HCT116 (cell line): ENCODE data around the gene LENG9. TPM values are rescaled to one million over a fixed set of nuclear protein-coding genes. Genes with fewer than 3 reads are reported as not detected.

Experiments
- ATAC-seq: fragments of 200-7000 bp; cut with Tn5 transposase; 2 replicates; pipeline ENCODE4 v1.9.1; 2020; ENCODE audit warnings: mild to moderate bottlenecking, moderate library complexity
- BruUV-seq: library from RNA; stranded (reverse); fragments of 400-500 nt; replicated peaks from 2 replicates; lab custom pipeline; 2021; lab: Mats Ljungman, UMichigan
- CTCF ChIA-PET: fragments of 300-600 bp; sonication (Branson Sonifier 250); formaldehyde crosslinking; loops from one replicate; lab custom pipeline; 2021; ENCODE audit warnings: antibody characterized with exemption; lab: Charles Lee
- POLR2A ChIA-PET: fragments of 300-600, 350-600 bp; sonication (Branson Sonifier 250); formaldehyde crosslinking; loops from one replicate; lab custom pipeline; 2021; ENCODE audit warnings: antibody characterized with exemption; lab: Charles Lee
- RAD21 ChIA-PET, 2 experiments: fragments of 300-600 bp; sonication (Branson Sonifier 250); formaldehyde crosslinking; loops; one replicate each; lab custom pipeline; 2023; ENCODE audit warnings: low total read pairs in 2 of 2; ENCODE audit not compliant: uncharacterized antibody in 2 of 2, unreplicated experiment in 2 of 2, low non-redundant PET in 1 of 2; lab: Charles Lee
- DNase-seq: peaks from one replicate; pipeline ENCODE4 v3.0.0-alpha.2; 2010; ENCODE audit warnings: low read depth, low spot score
- H2AFZ ChIP-seq: fragments of 200-600 bp; shearing (Covaris generic), sonication (generic); 2 replicates; pipeline ENCODE4 v1.6.1; 2017; ENCODE audit warnings: low read depth, mixed run types, mixed read lengths, antibody characterized with exemption, low read length; ENCODE audit not compliant: poor library complexity, severe bottlenecking
- H3K27ac ChIP-seq: 2 replicates; pipeline ENCODE4 v1.5.1; 2012; ENCODE audit warnings: low read depth, low read length
- H3K27me3 ChIP-seq: fragments of 200-600 bp; sonication (generic); 2 replicates; pipeline ENCODE4 v1.6.1; 2016; ENCODE audit warnings: mixed run types, low read length, mixed read lengths; ENCODE audit not compliant: insufficient read depth
- H3K36me3 ChIP-seq, 2 experiments: fragments of 200-500 bp in 1 of 2; fragments of 200-600 bp in 1 of 2; sonication (Bioruptor generic) in 1 of 2; sonication (generic) in 1 of 2; 2 replicates each; pipeline versions ENCODE4 v1.5.1 to v1.6.1; 2014 to 2016; ENCODE audit warnings: low read length in 2 of 2, inconsistent platforms in 1 of 2, mixed read lengths in 1 of 2, mixed run types in 1 of 2; ENCODE audit not compliant: insufficient read depth in 2 of 2, control insufficient read depth in 1 of 2
- H3K4me1 ChIP-seq, 2 experiments: fragments of 200-600 bp in 1 of 2; sonication (generic) in 1 of 2; 2 replicates each; pipeline versions ENCODE4 v1.5.1 to v1.6.1; 2012 to 2017; ENCODE audit warnings: low read length in 2 of 2, inconsistent platforms in 1 of 2, mild to moderate bottlenecking in 1 of 2, mixed read lengths in 1 of 2, mixed run types in 1 of 2, moderate library complexity in 1 of 2; ENCODE audit not compliant: insufficient read depth in 2 of 2, control insufficient read depth in 1 of 2
- H3K4me2 ChIP-seq: fragments of 200-600 bp; sonication (generic); 2 replicates; pipeline ENCODE4 v1.6.1; 2017; ENCODE audit warnings: mixed run types, low read length, mixed read lengths
- H3K4me3 ChIP-seq, 2 experiments: fragments of 200-600 bp in 1 of 2; sonication (generic) in 1 of 2; replicated peaks in 1 of 2; 2 replicates each; pipeline ENCODE4 v1.5.1; 2011 to 2016; ENCODE audit warnings: low read length in 2 of 2, control low read depth in 1 of 2, low read depth in 1 of 2, mild to moderate bottlenecking in 1 of 2, mixed read lengths in 1 of 2, mixed run types in 1 of 2
- H3K79me2 ChIP-seq: fragments of 200-600 bp; sonication (generic); 2 replicates; pipeline ENCODE4 v1.6.1; 2017; ENCODE audit warnings: mild to moderate bottlenecking, mixed run types, low read length, moderate library complexity, mixed read lengths; ENCODE audit not compliant: insufficient read depth
- H3K9ac ChIP-seq: fragments of 200-600 bp; sonication (generic); 2 replicates; pipeline ENCODE4 v1.6.1; 2016; ENCODE audit warnings: low read length, mixed read lengths
- H3K9me2 ChIP-seq: fragments of 200-600 bp; sonication (generic), shearing (Covaris generic); 2 replicates; pipeline ENCODE4 v1.6.1; 2017; ENCODE audit warnings: mixed run types, mild to moderate bottlenecking, moderate library complexity; ENCODE audit not compliant: insufficient read depth
- H3K9me3 ChIP-seq, 2 experiments: fragments of 200-500 bp in 1 of 2; fragments of 200-600 bp in 1 of 2; sonication (Bioruptor generic) in 1 of 2; sonication (generic) in 1 of 2; 2 replicates each; pipeline ENCODE4 v1.6.1; 2014 to 2017; ENCODE audit warnings: low read length in 2 of 2, mixed read lengths in 2 of 2, inconsistent platforms in 1 of 2, low read depth in 1 of 2, mild to moderate bottlenecking in 1 of 2, mixed run types in 1 of 2, moderate library complexity in 1 of 2; ENCODE audit not compliant: control insufficient read depth in 1 of 2, insufficient read depth in 1 of 2
- H4K20me1 ChIP-seq: fragments of 200-600 bp; sonication (generic), shearing (Covaris generic); 2 replicates; pipeline ENCODE4 v1.6.1; 2017; ENCODE audit warnings: mixed run types, mild to moderate bottlenecking, moderate library complexity; ENCODE audit not compliant: insufficient read depth
- ATF3 ChIP-seq: IDR thresholded peaks from 2 replicates; pipeline ENCODE4 v1.6.1; 2012
- CEBPB ChIP-seq: IDR thresholded peaks from 2 replicates; pipeline ENCODE4 v1.6.1; 2012; ENCODE audit warnings: low read depth
- EGR1 ChIP-seq: IDR thresholded peaks from 2 replicates; pipeline ENCODE4 v1.6.1; 2012; ENCODE audit warnings: low read depth
- REST ChIP-seq: IDR thresholded peaks from 2 replicates; pipeline ENCODE4 v1.6.1; 2012; ENCODE audit warnings: low read depth
- YY1 ChIP-seq: IDR thresholded peaks from 2 replicates; pipeline ENCODE4 v1.6.1; 2011; ENCODE audit warnings: low read length, low read depth, moderate library complexity, mild to moderate bottlenecking; ENCODE audit not compliant: insufficient replicate concordance; ENCODE audit errors: extremely low read depth
- ZBTB33 ChIP-seq: IDR thresholded peaks from 2 replicates; pipeline ENCODE4 v1.6.1; 2011; ENCODE audit warnings: mild to moderate bottlenecking, low read length, moderate library complexity; ENCODE audit not compliant: insufficient replicate concordance; ENCODE audit errors: extremely low read depth
- intact Hi-C: fragments of 100-400 bp; cut with micrococcal nuclease; formaldehyde crosslinking; loops from 2 replicates; pipeline ENCODE4 v1.10.0; 2022
- total RNA-seq: library from RNA; stranded (reverse); gene quantifications from one replicate; pipeline ENCODE4 v1.2.1, GENCODE V29; 2021; ENCODE audit not compliant: unreplicated experiment

The LENG9 gene
- total RNA-seq, 1 experiment from 2014 or later, result 9.0 TPM

- Histone ChIP-seq H4K20me1 (peaks cover 7% of the 10 kb centered on the region; the same call in 1 of the 2 replicates), H3K9ac (no peak overlapping the region), H3K9me3 (no peaks in the 10 kb centered on the region), H3K36me3 (peaks cover 65 to 82% of the 10 kb centered on the region in 2 experiments; a peak in 3 of 4 replicates), H3K4me1 (peaks cover 7 to 12% of the 10 kb centered on the region in 2 experiments; a peak in 3 of 4 replicates), H3K4me3 (no peak overlapping the region), H3K9me2 (no peaks in the 10 kb centered on the region), H2AFZ (no peak overlapping the region), H3K27me3 (no peaks in the 10 kb centered on the region), H3K79me2 (peaks cover 97% of the 10 kb centered on the region), H3K4me2 (no peak overlapping the region), H3K27ac (no peak overlapping the region)
- RAD21 ChIA-PET, result no interaction called here
- TF ChIP-seq EGR1, result no peak
- TF ChIP-seq YY1, result no peak
- TF ChIP-seq CEBPB, result no peak
- TF ChIP-seq ZBTB33, result no peak
- no peak for TF ChIP-seq ATF3
- no peak for TF ChIP-seq REST
- DNase-seq (no peak), ATAC-seq (no peak)
- POLR2A ChIA-PET, result interaction anchor here (1.8 kb wide), 1 partner anchor 9 kb away, joined by 7 read pairs; the partner anchor contains the start of gene LENG9
- no TSS peak for BruUV-seq
- intact Hi-C loops, result no loop called here
- CTCF ChIA-PET, result no interaction called here
Observed at GRCh38 chr19:54454781-54455675, 8.6 kb downstream of the LENG9 start.
